Lower leg skin (tissue), 4 donors: ENCODE results near the gene ALDH1A3. TPM values are rescaled to one million over a fixed set of nuclear protein-coding genes. Genes with fewer than 3 reads are reported as not detected.

Experiments used
- DNase-seq, 2 donors: peaks; one replicate each; pipeline ENCODE4 v3.0.0-alpha.2; 2019; ENCODE audit warnings: low spot score in 2 of 2
- H3K4me3 ChIP-seq: fragments of 200-600 bp; sonication (generic); 2 replicates; pipeline ENCODE4 v1.5.1; 2017; ENCODE audit warnings: mild to moderate bottlenecking, low read depth; ENCODE audit not compliant: poor library complexity, severe bottlenecking
- POLR2A ChIP-seq, 2 donors: fragments of 450-650 bp; IDR thresholded peaks; one replicate each; pipeline ENCODE4 v1.6.1; 2016 to 2017; ENCODE audit warnings: antibody characterized with exemption in 2 of 2, mild to moderate bottlenecking in 1 of 2, moderate library complexity in 1 of 2
- WGBS, 2 donors: methylation state at CpG; one replicate each; pipeline ENCODE4 v1.1.5; 2018; 5-methylcytosine and 5-hydroxymethylcytosine counted together
- intact Hi-C: fragments of 100-400 bp; cut with DNase I; formaldehyde crosslinking; loops from one replicate; pipeline ENCODE4 v1.15.0; 2023; ENCODE audit warnings: low total_unique reads
- total RNA-seq, 4 donors: library from RNA; depleted of rRNA; stranded (reverse); fragments of >200 nt; gene quantifications; one replicate each; pipeline ENCODE4 v1.1.0, GENCODE V29; 2016
- TF ChIP-seq, protein P1 (sequence below), 3 donors: fragments of 450-650 bp; IDR thresholded peaks; one replicate each; pipeline ENCODE4 v1.5.1; 2016; ENCODE audit warnings: antibody characterized with exemption in 3 of 3, mild to moderate bottlenecking in 3 of 3, moderate library complexity in 2 of 3

The ALDH1A3 gene
- total RNA-seq, 4 donors from 2014 or later, result 3.3 to 24.5 (median 8.7) TPM

DNA sequence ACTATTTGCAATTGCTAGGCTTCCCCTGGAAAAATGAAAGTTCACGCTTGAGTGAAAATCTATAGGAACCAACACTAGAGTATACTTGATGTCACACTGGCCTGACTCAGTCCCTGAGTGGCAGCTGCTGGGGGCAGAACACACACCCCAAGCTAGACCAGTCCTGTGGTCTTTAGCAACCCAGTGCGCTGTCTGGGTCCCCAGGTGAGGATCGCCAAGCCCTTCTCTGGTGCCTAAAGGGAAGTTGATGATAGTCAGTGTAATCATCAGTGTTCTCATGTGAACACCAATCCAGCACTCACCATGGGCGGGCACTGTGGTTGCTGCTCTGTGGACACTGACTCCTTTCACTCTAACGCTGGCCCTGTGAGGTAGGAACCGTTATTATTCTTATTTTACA, 11.2 kb downstream of the ALDH1A3 start:
- DNase-seq, result no peak
- intact Hi-C loops, result no loop called here
- TF ChIP-seq POLR2A (IDR thresholded peaks at IDR 0.05), result no peak
- TF ChIP-seq, protein P1, sequence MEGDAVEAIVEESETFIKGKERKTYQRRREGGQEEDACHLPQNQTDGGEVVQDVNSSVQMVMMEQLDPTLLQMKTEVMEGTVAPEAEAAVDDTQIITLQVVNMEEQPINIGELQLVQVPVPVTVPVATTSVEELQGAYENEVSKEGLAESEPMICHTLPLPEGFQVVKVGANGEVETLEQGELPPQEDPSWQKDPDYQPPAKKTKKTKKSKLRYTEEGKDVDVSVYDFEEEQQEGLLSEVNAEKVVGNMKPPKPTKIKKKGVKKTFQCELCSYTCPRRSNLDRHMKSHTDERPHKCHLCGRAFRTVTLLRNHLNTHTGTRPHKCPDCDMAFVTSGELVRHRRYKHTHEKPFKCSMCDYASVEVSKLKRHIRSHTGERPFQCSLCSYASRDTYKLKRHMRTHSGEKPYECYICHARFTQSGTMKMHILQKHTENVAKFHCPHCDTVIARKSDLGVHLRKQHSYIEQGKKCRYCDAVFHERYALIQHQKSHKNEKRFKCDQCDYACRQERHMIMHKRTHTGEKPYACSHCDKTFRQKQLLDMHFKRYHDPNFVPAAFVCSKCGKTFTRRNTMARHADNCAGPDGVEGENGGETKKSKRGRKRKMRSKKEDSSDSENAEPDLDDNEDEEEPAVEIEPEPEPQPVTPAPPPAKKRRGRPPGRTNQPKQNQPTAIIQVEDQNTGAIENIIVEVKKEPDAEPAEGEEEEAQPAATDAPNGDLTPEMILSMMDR (IDR thresholded peaks at IDR 0.05), result no peak
- H3K4me3 ChIP-seq, result no peak overlapping the region
- WGBS, 2 donors, result 93 to 95% methylated on average over 6 of the region's 6 CpGs

DNA sequence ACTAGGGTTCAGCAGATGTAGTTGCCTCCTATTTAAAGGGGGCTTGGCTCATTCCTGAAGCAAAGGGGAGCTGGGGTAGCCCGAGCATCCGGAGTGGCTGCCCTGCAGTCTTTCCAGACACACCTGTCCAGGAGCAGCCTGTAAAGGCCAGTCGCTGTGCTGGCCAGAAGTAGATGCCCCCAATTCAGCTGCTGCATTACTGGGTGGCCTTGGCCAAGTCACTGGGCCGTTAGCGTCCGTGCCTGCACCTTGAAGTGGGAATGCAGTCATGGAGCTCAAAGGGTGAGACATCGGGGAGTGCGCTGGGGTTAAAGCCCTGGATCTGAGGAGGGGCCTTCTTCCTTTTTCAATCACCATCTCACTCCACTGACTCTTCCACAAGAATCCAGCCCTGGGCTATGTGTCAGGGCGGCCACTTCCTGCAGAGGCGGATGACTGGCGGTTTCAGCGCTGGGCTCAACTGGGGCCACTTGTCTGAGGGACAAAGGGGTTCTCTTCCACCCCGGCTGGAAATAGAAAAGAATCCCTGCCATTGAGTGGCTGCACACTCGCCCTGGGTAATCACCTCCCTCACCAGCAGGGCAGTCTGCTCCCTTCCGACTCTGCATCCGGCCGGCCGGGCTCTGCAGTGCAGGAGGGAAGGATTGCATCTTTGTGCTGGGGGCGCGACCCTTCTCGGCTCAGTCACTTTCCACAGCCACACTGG, 11.8 kb downstream of the ALDH1A3 start:
- no peak overlapping the region for H3K4me3 ChIP-seq
- intact Hi-C loops, result no loop called here
- WGBS, 2 donors, result 71 to 72% methylated on average over 21 of the region's 21 CpGs
- peak in 1 of 2 donors; percentile 81 for DNase-seq
- TF ChIP-seq POLR2A (IDR thresholded peaks at IDR 0.05), result no peak
- TF ChIP-seq, protein P1 (IDR thresholded peaks at IDR 0.05), result no peak

GRCh38 chr15:100892013-100892355, 12.4 kb downstream of the ALDH1A3 start:
- intact Hi-C loops, result no loop called here
- 71 to 74% methylated on average over 6 of the region's 6 CpGs for WGBS, 2 donors
- TF ChIP-seq POLR2A (IDR thresholded peaks at IDR 0.05), result no peak
- TF ChIP-seq, protein P1 (IDR thresholded peaks at IDR 0.05), result no peak
- DNase-seq, result peak in 1 of 2 donors; percentile 60
- H3K4me3 ChIP-seq, result no peak overlapping the region

GRCh38 chr15:100893261-100893963, 13.8 kb downstream of the ALDH1A3 start:
- no peak overlapping the region for H3K4me3 ChIP-seq
- TF ChIP-seq, protein P1 (IDR thresholded peaks at IDR 0.05), result no peak
- TF ChIP-seq POLR2A (IDR thresholded peaks at IDR 0.05), result no peak
- intact Hi-C loops, result no loop called here
- 85 to 91% methylated on average over 6 of the region's 6 CpGs for WGBS, 2 donors
- DNase-seq, result peak in 1 of 2 donors; percentile 66

- WGBS, 2 donors, result 70 to 79% methylated on average over 9 of the region's 9 CpGs
- no peak overlapping the region for H3K4me3 ChIP-seq
- TF ChIP-seq, protein P1 (IDR thresholded peaks at IDR 0.05), result no peak
- no peak for TF ChIP-seq POLR2A (IDR thresholded peaks at IDR 0.05)
- peak in 1 of 2 donors; percentile 52 for DNase-seq
- intact Hi-C loops, result no loop called here
These were observed 14.3 kb downstream of the ALDH1A3 start for GRCh38 chr15:100893964-100894295.
